GM20000 (cell line): Measurements from ENCODE around the gene CCIN.
"Not testable (repeated sequence)": the region's sequence is repeated elsewhere in the genome, so short reads cannot be mapped to it uniquely, and the experiment has no call there.

Experiments
- DNase-seq: peaks from one replicate; pipeline ENCODE4 v3.0.0; 2012; ENCODE audit warnings: low spot score
- TF ChIP-seq, protein P1 (sequence below): IDR thresholded peaks from 2 replicates; pipeline ENCODE4 v1.5.1; 2012; ENCODE audit warnings: mild to moderate bottlenecking, control low read depth; ENCODE audit errors: extremely low read depth, missing control alignments

Gene CCIN

DNA sequence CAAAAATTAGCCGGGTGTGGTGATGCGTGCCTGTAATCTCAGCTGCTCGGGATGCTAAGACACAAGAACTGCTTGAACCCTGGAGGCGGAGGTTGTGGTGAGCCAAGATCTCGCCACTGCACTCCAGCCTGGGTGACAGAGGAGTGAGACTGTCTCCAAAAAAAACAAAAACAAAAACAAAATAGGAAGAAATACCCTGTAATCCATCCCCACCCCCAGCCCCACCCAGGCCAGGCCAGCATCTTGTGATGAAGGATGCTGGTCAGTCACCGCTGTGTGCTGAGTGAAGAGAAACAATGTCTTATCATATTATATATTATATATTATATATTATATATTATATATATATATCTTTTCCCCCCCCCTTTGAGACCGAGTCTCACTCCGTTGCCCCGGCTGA lies 15.4 kb upstream of the CCIN start:
- TF ChIP-seq, protein P1, sequence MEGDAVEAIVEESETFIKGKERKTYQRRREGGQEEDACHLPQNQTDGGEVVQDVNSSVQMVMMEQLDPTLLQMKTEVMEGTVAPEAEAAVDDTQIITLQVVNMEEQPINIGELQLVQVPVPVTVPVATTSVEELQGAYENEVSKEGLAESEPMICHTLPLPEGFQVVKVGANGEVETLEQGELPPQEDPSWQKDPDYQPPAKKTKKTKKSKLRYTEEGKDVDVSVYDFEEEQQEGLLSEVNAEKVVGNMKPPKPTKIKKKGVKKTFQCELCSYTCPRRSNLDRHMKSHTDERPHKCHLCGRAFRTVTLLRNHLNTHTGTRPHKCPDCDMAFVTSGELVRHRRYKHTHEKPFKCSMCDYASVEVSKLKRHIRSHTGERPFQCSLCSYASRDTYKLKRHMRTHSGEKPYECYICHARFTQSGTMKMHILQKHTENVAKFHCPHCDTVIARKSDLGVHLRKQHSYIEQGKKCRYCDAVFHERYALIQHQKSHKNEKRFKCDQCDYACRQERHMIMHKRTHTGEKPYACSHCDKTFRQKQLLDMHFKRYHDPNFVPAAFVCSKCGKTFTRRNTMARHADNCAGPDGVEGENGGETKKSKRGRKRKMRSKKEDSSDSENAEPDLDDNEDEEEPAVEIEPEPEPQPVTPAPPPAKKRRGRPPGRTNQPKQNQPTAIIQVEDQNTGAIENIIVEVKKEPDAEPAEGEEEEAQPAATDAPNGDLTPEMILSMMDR: no peak
- DNase-seq: no peak

DNA sequence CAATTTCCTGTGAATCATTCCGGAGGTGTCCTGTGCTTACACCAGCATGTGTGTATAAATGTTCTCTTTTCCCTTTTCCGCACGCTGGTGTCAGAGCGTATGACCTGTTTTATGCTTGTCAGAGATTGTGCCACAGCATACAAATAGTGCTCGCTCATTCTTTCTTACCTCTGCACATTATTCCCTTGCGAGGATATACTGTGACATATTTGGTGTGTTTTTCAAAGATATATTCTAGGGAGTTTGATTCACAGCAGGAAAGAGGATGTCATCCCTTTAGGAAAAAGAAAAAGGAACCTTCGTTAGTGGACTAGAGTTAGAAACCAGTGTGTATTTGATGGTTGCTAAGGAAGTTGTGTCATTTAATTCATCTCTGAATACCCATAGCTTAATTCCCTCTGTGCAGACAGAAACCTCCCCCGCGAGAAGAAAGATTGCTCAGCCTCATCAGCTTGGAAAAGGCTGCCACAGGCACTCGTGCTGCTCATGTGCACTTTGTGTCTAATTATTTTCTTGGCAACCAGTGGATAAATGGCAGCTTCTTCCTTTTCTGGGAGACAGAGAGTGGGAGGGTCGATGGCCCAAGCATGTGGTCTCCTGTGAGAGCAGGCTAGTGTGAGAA lies 14.7 kb upstream of the CCIN start:
- DNase-seq: no peak
- TF ChIP-seq, protein P1: no peak

DNA sequence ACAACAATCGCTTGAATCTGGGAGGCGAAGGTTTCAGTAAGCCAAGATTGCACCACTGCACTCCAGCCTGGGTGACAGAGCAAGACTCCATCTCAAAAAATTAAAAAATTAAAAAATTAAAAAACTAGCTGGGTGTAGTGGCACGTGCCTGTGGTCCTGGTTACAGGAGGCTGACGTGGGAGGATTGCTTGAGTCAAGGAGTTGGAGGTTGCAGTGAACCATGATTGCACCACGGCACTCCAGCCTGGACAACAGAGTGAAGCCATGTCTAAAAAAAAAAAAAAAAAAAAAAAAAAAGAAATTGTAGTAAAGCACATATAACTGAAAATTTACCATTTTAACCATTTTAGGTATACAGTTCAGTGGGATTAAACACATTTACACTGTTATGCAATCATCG lies 13.1 kb upstream of the CCIN start:
- DNase-seq: no peak
- TF ChIP-seq, protein P1: no peak

DNA sequence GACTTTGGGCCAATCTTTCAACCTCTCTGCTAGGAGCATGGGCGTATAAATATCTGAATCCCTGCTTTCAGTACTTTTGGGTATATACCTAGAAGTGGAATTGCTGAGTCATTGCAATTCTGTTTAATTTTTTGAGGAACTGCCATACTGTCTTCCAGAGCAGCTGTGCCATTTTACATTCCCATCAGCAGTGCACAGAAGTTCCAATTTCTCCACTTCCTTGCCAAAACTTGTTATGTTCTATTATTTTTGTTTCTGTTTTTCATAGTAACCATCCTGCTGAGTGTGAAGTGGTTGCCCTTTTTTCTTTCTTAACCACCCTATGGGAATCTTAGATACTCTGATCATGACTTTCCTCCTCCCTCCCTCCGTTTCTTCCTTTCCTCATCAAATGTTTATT lies 11.1 kb upstream of the CCIN start:
- no peak for DNase-seq
- TF ChIP-seq, protein P1: no peak

DNA sequence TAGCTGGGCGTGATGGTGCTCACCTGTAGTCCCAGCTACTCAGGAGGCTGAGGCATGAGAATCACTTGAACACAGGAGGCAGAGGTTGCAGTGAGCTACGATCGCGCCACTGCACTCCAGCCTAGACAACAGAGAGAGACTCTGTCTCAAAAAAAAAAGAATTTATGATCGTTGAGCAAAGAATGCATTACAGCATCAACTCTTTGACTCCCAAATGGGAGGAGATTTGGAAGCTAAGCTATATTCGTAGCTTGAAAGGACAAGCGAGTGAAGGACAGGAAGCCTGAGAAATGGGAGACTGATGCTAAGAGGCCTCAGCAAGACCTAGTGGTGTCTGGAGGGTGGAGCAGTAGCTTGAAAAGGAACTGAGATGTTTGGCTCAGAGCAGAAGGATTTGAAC lies 10.3 kb upstream of the CCIN start:
- no peak for DNase-seq
- TF ChIP-seq, protein P1: no peak

DNA sequence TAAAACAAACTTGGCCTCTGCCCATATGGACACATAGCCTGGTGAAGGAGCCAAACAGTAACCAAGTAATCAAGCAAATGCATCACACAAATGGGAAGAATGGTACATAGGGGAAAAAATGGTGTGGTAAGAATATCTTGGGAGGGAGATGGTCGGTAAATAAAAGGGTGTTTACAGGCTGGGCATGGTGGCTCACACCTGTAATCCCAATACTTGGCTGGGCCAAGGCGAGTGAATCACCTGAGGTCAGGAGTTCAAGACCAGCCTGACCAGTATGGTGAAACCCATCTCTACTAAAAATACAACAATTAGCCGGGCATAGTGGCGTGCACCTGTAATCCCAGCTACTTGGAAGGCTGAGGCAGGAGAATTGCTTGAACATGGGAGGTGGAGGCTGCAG lies 9.7 kb upstream of the CCIN start:
- DNase-seq: not testable (repeated sequence)

DNA sequence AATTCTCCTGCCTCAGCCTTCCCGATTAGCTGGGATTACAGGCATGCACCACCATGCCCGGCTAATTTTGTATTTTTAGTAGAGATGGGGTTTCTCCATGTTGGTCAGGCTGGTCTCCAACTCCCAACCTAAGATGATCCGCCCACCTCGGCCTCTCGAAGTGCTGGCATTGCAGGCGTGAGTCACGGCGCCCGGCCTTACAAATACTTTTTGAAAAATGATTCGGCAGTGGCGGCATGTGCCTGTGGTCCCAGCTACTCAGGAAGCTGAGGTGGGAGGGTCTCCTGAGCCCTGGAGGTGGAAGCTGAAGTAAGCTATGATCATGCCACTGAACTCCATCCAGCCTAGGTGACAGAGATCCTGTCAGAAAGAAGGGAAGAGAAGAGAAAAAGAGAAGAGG lies 9.1 kb upstream of the CCIN start:
- DNase-seq: not testable (repeated sequence)

DNA sequence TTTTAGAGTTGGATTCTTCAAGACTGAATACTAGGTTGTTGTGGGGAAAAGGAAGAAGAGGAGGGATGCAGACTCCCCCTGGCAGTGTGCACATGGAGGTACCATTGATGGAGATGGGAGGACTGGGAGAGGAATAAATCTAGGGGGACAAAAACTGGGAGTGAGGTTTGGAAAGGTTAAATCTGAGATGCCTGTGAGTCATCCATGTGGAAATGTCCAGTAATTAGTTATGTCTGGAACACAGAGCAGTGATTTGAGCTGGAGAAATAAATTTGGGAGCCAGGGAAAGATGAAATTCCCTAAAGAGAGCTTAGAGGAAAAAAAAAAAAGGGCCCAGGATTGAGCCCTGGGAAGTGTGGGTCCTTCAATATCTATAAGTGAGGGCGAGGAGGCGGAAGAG lies 8.0 kb upstream of the CCIN start:
- TF ChIP-seq, protein P1: no peak
- no peak for DNase-seq
